ENCODE data around the gene CACNG4.

Gene CACNG4

GRCh38 chr17:67068999-67069398 lies 104.5 kb downstream of the CACNG4 start:
- DNase-seq (no peak), ATAC-seq (no peak)
- Mint-ChIP-seq H3K4me1 (no peaks in the 10 kb centered on the region), H3K27me3 (no peaks in the 10 kb centered on the region), H3K36me3 (ENCODE audit: low read depth) (peaks cover 26% of the 10 kb centered on the region), H3K27ac (no peak overlapping the region), H3K9me3 (no peaks in the 10 kb centered on the region), H3K4me3 (no peak overlapping the region)

- H3K27me3 Mint-ChIP-seq, result no peaks in the 10 kb centered on the region
- H3K27ac Mint-ChIP-seq, result no peak overlapping the region
These were observed 105.2 kb downstream of the CACNG4 start for GRCh38 chr17:67069603-67070136.

DNA sequence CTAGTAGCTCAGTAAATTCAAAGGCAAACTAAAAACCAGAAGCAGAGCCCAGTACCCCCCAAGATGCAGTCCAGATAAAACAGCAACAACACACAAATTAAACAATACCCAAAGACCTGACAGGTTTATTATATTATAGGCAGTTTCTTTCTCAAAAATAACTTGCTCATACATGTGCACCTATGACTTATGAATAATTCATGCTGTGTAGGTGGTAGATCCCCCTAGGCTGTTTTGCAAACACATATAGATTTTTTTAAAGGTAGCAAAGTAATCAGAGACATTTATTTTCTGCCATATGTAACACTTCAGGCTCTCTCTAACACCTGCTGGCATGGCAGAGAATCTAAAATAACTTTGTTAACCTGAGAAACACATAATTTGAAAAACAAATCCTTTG lies 107.1 kb downstream of the CACNG4 start:
- H3K9me3 Mint-ChIP-seq, result no peaks in the 10 kb centered on the region

More at GRCh38 chr17:67069603-67070136, 105.2 kb downstream of the CACNG4 start:
- H3K9me3 Mint-ChIP-seq, result no peaks in the 10 kb centered on the region
- no peaks in the 10 kb centered on the region for H3K4me1 Mint-ChIP-seq
- peaks cover 26% of the 10 kb centered on the region for H3K36me3 Mint-ChIP-seq (ENCODE audit: low read depth)
- DNase-seq (no peak), ATAC-seq (no peak)
- H3K4me3 Mint-ChIP-seq, result no peak overlapping the region

GRCh38 chr17:67072885-67073284 lies 108.4 kb downstream of the CACNG4 start:
- no peak for DNase-seq
- Mint-ChIP-seq H3K27me3 (no peaks in the 10 kb centered on the region), H3K36me3 (ENCODE audit: low read depth) (peaks cover 37% of the 10 kb centered on the region), H3K4me1 (no peaks in the 10 kb centered on the region), H3K9me3 (no peaks in the 10 kb centered on the region), H3K27ac (no peak overlapping the region), H3K4me3 (no peak overlapping the region)
- ATAC-seq, result no peak

More for the DNA sequence above, 107.1 kb downstream of the CACNG4 start:
- Mint-ChIP-seq H3K27ac (no peak overlapping the region), H3K4me1 (no peaks in the 10 kb centered on the region), H3K36me3 (ENCODE audit: low read depth) (peaks cover 34% of the 10 kb centered on the region), H3K27me3 (no peaks in the 10 kb centered on the region), H3K4me3 (no peak overlapping the region)
- DNase-seq, result no peak
- ATAC-seq, result no peak

DNA sequence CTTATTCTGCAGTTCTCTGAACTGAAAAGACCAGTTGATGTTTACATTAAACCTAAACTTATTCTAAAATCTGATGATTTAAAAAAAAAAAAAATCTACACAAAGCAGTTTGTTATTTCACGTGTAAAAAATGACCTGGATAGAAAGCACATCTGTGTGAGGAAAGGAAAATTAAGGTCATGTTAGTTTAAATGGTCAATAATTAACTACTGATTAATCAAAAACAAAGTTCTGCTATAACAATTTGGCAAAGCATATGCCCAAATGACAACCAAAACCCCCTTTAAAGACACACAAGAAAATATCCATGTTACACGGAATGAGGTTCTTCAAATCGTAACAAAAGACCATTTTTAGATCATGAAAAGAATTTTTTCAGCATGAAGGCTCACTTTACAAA lies 110.3 kb downstream of the CACNG4 start:
- no peaks in the 10 kb centered on the region for H3K27me3 Mint-ChIP-seq
- H3K4me1 Mint-ChIP-seq, result no peaks in the 10 kb centered on the region
- ATAC-seq (no peak), DNase-seq (no peak)
- H3K27ac Mint-ChIP-seq, result no peak overlapping the region
- H3K4me3 Mint-ChIP-seq, result no peak overlapping the region
- H3K9me3 Mint-ChIP-seq, result no peaks in the 10 kb centered on the region
- peaks cover 37% of the 10 kb centered on the region for H3K36me3 Mint-ChIP-seq (ENCODE audit: low read depth)

- DNase-seq, result no peak
- ATAC-seq, result no peak
- no peaks in the 10 kb centered on the region for H3K27me3 Mint-ChIP-seq
- H3K9me3 Mint-ChIP-seq, result no peaks in the 10 kb centered on the region
- H3K36me3 Mint-ChIP-seq (ENCODE audit: low read depth), result peaks cover 37% of the 10 kb centered on the region
- no peak overlapping the region for H3K27ac Mint-ChIP-seq
- no peak overlapping the region for H3K4me3 Mint-ChIP-seq
- peaks cover 3% of the 10 kb centered on the region for H3K4me1 Mint-ChIP-seq
These were observed 111.8 kb downstream of the CACNG4 start for GRCh38 chr17:67076290-67076689.

- Mint-ChIP-seq H3K9me3 (no peaks in the 10 kb centered on the region), H3K27me3 (no peaks in the 10 kb centered on the region), H3K4me3 (no peak overlapping the region), H3K27ac (no peak overlapping the region), H3K4me1 (peaks cover 13% of the 10 kb centered on the region), H3K36me3 (ENCODE audit: low read depth) (peaks cover 24% of the 10 kb centered on the region)
- no peak for DNase-seq
- ATAC-seq, result no peak
These were observed 113.8 kb downstream of the CACNG4 start for GRCh38 chr17:67078292-67078691.

GRCh38 chr17:67079491-67079890 lies 115.0 kb downstream of the CACNG4 start:
- DNase-seq, result no peak
- peaks cover 21% of the 10 kb centered on the region for H3K36me3 Mint-ChIP-seq (ENCODE audit: low read depth)
- H3K27ac Mint-ChIP-seq, result no peak overlapping the region

DNA sequence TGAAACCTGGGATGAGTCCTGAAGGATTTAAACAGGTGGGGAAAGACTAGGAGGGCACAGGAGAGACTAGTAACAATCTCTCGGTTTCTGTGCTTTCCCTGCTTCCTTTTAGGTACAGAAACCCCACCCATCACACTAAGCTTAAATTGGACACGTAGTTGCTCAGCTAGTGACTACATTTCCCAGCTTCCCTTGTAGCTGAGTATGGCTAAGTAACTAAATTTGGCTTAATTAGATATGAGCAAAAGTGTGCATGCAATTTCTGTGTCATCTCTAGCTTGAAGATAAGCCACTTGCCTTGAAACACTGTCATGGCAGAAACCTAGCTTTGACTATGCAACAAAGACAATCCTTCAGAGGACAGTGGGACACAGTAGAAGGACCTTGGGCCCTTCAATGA lies 116.3 kb downstream of the CACNG4 start:
- DNase-seq (no peak), ATAC-seq (no peak)
- no peaks in the 10 kb centered on the region for H3K27me3 Mint-ChIP-seq
- no peak overlapping the region for H3K27ac Mint-ChIP-seq
- H3K4me3 Mint-ChIP-seq, result no peak overlapping the region
- no peaks in the 10 kb centered on the region for H3K9me3 Mint-ChIP-seq
- peaks cover 21% of the 10 kb centered on the region for H3K36me3 Mint-ChIP-seq (ENCODE audit: low read depth)
- peaks cover 18% of the 10 kb centered on the region for H3K4me1 Mint-ChIP-seq

More at GRCh38 chr17:67079491-67079890, 115.0 kb downstream of the CACNG4 start:
- no peak for ATAC-seq
- Mint-ChIP-seq H3K4me3 (no peak overlapping the region), H3K4me1 (peaks cover 18% of the 10 kb centered on the region), H3K9me3 (no peaks in the 10 kb centered on the region), H3K27me3 (no peaks in the 10 kb centered on the region)

GRCh38 chr17:67082107-67082506 lies 117.6 kb downstream of the CACNG4 start:
- DNase-seq (no peak), ATAC-seq (no peak)
- Mint-ChIP-seq H3K4me1 (peaks cover 18% of the 10 kb centered on the region), H3K9me3 (no peaks in the 10 kb centered on the region), H3K4me3 (no peak overlapping the region), H3K36me3 (ENCODE audit: low read depth) (peaks cover 21% of the 10 kb centered on the region), H3K27me3 (no peaks in the 10 kb centered on the region), H3K27ac (peak overlapping the region; percentile 60)

All from activated naive CD8-positive, alpha-beta T cell treated with anti-CD3 and anti-CD28 coated beads, Interleukin-2, amount 50 U/mL, for 24 hours (primary cell).